T-helper 9 cell (primary cell): Measurements from ENCODE around the gene ADRB1.

Experiments
- DNase-seq: peaks from one replicate; pipeline ENCODE4 v3.0.0-alpha.2; 2020
- total RNA-seq, 2 donors: gene quantifications; one replicate each; lab custom pipeline; 2026; lab: John Stamatoyannopoulos, UW

ADRB1 gene
- 0 reads per million in 2 donors for total RNA-seq

DNA sequence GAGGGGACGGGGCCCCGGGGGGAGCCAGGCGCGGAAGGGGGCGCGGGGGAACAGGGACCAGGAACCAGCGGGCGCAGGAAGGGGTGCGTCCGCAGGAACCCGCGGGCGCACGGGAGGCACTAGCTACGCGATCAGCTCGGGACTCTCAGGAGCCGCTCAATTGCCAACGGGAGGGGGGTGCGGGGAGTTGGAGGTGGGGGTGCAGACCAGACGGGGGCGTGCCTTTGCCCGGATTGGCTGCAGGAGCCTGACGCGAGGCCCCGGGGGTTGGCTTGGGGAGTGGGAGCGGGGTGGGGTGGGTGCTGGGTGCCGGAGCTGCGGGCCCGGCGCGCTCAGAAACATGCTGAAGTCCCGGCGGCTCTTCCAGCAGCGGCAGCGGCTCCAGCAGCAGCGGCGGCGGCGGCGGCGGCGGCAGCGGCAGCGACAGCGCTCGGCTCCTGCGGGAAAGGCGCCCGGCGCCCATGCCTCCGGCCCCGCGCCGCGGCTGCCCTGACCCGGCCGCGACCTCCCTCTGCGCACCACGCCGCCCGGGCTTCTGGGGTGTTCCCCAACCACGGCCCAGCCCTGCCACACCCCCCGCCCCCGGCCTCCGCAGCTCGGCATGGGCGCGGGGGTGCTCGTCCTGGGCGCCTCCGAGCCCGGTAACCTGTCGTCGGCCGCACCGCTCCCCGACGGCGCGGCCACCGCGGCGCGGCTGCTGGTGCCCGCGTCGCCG is at the start of gene ADRB1:
ADRB1 (plus strand) TSS at position 335 of the 715 bp plus-strand sequence; CDS start at position 602, 267 bp downstream.
- no peak for DNase-seq

DNA sequence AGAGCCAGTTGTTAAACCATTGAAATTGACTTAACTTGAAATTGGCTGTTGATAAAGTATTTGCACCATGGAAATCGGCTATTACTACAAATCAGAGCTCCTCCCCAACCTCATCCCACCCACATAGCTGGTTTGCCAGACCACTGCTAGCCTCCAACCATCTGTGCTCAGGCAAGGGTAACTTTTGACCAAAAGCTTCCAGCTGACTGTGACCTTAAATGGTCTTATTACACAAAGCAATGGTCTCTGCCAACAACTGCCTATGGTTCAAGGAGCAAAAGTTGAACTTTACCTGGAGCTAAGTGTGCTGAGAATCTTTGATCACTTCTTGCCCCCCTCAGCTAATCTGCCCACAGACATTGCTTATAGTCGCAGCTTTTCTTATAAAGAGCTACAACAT is 48.5 kb upstream of the ADRB1 start:
- no peak for DNase-seq

DNA sequence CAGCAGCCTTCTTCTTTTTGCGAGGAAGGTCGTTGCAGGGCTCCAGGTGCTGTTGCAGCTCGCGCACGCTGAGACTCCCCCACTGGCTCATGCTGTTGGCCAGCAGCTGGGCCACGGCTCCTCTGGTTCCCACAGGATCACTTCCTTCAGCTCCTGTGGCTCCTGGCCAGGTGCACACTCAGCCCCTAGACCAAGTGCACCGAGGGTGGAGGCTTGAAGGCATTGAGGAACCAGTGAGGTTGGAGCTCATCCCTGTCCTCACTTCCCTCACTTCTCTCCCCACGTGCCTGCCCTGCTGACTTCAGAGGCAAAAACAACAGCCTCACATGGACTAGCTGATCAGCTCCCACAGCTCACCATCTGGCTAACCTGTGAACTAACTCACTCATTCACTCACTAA is 46.2 kb upstream of the ADRB1 start:
- no peak for DNase-seq

DNA sequence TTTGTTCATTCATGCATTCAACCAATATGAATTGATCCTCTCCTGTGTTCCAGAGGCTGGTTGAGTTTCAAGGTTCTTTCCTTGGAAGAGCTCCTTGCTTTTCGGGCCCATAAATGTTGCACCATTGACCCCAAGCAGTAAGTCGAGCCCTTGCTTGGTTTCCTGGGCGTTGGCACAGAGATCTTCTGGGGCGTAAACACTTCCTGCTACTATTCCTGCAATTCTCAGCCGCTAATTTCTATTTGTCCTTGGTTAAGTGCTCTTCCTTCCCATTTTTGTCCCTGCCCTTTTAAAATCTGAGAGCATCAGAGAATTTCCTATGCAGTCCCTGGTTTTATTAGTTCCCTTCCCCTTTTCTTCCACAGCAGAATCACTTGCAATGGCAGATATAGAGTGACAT is 44.1 kb upstream of the ADRB1 start:
- DNase-seq: no peak

DNA sequence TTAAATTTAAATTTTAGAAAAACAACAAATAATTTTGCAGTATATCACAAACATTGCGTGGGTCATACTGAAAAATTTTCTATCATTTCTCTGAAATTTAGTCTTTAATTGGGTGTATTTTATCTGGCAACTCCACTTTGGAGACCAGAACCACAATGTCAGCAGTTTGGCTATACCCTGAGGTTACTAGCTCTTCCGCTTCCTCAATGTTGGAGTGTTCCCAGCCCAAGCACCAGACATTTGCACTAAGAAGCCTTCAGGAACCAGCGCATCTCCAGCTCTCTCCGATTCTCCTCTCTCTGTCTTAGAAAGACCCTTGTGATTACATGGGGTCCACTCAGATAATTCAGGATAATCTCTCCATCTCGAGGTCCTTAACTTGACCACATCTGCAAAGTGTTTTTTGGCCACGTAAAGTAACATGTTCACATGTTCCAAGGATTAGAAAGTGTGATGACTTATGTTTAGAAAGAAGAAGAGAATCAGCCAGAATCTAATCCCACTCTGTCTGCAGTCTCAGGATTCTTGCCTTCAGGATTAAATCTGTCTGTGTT is 43.1 kb upstream of the ADRB1 start:
- no peak for DNase-seq

DNA sequence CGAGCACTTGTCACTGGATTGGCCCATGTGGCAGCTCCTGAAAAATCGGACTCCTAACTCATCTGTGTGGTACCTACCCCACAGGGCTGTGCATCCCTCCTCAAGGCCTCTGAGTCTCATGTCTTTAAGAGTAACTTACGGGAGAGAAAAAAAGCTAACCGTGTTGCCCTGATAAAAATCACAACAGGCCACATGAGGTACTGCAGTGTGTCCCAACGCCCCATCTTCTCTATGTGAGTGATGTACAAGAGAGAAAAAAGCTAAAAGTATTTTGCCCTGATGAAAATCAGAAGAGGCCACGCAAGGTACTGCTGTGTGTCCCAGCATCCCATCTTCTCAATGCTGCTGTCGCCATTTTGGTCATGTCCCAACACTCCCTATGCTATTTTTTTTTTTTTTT is 41.2 kb upstream of the ADRB1 start:
- no peak for DNase-seq

DNA sequence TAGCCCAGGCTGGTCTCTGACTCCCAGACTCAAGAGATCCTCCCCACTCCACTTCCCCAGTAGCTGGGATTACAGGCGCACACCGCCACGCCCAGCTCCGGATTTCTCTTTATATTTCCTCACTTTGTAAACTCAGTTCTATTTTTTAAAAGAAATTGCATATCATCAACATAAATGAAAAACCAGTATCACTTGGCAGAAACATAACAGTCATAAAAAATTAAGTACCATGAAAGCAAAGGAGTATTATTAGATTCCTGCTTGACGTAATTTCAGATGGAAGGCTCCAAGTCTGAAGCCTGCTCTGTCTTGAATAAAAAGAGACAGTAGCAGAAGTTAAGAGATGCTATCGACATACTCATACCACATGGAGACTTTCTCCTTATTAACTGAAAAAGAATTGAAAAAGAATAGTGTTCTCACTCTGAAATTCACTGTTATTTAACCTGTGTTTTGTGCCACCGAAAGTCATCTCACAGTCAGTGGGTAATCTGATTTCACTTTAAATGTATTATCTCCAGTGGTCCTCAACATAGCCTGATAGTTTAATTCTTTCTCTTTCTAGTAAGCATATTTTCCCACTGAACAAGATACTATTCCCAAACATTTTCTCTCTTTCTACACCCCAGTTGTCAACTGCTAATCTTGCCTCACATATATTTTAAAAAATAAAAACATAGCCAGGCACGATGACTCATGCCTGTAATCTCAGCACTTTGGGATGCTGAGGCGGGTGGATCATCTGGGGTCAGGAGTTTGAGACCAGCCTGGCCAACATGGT is 40.3 kb upstream of the ADRB1 start:
- DNase-seq: no peak

DNA sequence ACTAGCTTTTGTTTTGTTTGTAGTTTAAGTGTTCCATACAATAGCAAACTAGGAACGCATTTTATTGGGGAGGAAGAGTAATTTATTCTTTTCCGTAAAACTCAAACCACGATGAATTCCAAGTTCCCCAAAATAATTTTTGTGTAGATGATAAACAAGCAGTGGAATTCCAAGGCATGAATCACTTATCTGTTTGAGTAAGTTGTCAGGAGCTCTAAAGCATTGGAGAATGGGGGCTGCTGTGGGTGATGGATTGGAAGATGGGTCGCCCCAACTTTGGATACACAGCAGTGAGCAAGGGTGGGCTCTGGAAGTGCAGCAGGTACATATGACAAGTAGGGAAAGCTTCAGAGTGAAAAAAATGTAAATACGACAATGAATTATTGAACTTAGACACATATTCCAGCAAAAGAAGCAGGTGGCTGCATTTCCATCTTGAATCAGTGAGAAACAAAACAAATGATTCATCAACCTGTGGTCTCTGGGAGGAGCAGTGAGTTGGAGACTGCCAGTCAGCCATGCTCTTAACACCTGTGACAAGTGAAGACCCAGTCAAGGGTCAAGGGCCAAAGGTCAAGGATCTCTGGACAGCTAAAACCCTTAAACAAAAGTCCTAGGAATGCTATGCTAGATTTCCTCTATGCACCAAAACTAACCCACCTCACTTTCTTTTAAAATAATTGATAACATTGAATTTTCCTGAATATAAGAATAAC is 34.2 kb upstream of the ADRB1 start:
- DNase-seq: no peak

DNA sequence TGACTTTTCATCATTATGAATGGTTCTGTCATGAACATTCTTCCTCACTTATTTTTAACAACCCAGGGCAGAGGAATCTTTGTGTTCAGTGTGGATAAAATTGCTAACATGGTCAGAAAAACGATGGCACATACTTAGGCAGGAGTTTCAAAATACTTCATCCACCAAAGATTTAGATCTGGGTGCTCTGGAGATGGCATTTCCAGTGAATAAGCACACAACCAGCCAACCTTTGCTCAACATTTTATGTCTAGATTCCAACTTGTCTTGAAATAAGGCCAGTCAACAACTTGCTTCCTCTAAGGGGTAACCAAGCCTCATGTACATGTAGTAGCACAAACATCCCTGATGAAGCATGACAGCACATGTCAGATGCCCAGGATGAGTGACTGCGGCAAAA is 33.4 kb upstream of the ADRB1 start:
- DNase-seq: no peak

DNA sequence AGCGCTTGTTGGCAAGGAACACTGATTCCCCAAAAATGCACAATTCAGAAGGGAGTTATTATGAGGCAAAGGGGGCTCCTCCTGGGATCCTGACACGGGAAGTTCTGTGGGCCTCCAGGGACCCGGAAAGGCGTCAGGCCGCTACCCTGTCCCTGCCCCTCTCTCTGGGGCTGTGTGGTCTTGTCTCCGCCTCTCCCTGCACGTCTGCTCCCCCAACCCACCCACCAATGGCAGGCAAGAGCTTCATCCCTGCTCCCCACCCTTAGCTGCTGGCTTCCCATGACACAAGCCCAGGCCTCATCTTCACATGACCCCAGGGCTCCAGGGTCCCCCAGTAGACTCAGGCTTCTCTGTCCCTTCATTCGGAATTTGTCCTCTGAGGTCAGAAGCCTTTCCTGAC is 31.0 kb upstream of the ADRB1 start:
- no peak for DNase-seq

DNA sequence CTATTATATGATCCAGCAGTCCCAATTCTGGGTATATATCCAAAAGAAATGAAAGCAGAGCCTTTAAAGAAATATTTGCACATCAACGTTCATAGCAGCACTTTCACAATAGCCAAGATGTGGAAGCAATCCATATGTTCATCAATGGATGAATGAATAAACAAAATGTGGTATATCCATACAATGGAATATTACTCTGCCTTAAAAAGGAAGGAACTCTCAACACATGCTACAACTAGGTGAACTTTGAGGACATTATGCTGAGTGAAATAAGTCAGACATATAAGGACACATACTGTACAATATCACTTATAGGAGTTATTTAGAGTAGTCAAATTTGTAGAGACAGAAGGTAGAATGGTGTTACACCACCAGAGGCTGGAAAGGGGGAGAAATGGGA is 28.0 kb upstream of the ADRB1 start:
- DNase-seq: no peak

DNA sequence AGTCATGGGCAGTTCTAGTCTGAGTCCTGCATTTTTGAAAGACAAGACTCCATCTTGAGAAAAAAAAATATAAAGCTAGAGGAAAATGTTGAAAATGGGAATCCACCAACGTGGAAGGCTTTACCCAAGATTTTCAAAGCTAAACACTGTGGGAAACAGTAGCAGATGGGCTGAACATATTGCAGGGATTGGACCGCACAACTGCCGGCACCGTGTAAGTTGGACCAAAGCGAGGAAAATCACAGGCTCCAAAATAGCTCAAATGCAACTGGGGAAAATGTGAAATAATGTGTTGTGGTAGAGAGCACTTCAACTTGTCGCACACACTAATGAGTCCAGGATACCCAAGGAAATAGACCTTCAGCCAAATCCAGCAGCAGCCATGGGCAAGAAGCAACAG is 26.4 kb upstream of the ADRB1 start:
- DNase-seq: no peak

DNA sequence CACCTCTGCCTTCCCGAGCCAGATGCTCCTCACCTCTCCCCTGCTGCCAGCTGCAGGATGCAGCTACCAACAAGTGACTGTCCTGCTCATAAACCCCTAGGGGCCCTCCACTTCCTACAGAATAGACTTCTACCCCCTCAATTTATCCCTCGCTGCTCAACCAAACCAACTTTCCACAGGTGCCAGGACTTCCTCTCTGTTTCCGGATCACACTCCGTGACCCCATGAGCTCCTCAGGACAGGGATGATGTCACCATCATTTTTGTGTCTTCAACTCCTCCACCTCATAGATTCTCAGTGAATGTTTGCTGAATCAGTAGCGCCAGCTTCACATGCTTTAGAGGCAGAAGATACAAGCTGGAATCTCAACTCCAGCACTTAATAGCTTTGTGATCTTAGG is 25.8 kb upstream of the ADRB1 start:
- no peak for DNase-seq

DNA sequence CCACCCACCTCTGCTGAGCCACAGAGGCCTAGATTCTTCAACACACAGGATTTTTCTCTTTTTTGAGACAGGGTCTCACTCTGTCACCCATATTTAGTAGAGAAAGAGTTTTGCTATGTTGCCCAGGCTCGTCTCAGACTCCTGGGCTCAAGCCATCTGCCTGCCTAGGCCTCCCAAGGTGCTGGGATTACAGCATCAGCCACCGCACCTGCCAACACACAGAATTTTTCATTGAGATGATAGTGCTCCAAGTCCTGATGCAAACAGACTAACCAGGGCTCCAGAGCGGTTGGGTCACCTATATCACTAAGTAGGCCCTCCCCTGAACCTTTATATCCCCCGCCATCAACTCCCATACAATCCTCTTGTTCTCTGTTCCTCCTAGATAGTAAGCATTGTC is 24.4 kb upstream of the ADRB1 start:
- DNase-seq: no peak

DNA sequence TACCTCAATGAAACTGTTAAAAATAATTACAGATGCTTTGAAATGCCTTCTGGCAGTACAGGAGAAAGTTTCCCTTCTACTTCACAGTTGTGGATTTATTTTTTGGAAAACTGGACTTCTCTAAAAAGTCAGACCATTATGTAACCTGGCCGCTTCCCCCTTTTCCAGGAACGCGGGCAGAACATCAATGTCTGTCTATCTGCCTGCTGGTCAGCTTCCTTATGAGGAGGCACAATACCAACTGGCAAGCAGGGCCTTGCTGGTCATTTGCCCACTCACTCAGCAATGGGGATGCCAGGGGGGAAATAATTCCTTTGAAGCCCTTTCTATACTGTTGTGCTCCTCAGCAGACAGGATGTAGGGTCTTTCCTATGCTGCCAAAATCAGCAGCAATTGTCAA is 22.5 kb upstream of the ADRB1 start:
- no peak for DNase-seq

DNA sequence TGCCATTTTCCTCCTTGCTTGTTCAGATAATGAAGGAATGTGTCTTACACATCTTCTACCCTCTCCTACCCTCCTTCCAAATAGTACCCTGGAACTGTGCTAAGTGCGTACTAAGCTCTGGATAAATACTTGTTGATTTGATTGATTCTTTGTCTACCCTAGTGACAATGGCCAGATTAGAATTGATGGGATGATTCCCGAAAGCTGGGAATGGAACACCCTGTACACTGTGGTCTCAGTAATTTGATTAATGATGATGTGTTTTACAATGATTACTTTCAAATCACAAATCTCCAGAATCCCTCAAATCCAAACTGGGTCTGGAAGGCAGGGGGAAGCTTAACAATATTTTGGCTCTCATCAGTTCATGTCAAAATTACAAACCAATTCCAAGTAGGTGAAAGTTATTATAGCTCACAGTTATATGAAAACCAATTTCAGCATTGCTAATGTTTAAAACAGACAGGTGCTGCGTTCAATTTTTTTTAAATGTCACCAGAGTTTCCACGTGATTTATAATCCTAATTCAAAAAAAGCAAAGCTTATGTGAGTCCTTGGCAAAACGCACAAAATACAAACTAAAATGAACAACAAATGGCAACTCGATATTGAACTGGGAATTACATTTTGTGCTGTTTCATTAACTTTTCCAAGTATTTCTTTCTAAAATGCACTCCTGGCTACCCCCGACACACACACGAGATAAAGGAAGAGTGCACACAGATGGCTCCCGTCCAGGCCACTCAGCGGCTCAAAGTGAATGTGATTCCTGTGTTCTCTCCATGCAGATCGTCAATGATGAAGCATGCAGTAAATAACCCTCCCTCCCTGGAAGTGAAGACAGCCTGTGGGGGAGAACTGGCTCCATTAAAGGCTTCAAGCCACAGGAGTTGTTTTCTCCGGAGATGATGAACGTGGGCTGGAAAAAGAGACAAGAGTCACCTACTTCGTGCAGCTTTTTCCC is 21.7 kb upstream of the ADRB1 start:
- DNase-seq: no peak

DNA sequence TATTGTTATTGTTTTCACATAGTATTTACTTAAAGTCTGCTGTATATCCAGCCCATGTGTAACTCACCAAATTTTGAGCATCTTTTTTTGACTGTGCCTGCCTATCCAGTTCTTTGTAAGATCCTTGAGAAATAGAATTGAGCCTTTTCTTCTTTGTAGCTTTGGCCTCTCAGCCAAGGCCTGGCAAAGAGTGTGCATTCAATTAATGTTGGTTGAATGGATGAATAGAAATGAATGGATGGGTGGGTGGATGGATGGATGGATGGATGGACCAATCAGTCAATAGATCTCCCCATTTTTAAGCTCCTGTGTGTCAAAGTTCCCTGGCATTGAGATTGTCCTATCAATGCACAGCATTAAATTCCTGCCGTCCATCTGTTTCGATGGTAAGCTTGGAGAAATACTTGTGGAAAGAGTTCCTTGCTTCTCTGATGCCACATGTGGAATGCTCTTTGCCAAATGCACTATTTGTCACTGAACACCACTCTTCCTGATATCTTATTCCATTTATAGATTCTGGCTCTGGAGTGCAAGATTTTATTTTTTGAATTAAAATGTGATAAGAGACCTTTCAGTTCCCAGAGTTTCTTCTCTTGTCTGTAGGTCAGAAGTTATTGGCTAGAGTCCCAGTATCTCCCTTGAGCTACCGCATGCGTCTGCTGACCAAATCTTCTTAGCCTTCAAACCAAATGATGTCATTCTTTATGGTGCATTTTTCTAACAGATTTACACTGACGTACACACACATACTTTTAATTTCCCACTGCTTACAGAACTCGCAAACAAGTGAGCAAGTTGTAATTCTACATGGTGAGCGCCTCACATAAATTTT is 20.7 kb upstream of the ADRB1 start:
- DNase-seq: no peak

DNA sequence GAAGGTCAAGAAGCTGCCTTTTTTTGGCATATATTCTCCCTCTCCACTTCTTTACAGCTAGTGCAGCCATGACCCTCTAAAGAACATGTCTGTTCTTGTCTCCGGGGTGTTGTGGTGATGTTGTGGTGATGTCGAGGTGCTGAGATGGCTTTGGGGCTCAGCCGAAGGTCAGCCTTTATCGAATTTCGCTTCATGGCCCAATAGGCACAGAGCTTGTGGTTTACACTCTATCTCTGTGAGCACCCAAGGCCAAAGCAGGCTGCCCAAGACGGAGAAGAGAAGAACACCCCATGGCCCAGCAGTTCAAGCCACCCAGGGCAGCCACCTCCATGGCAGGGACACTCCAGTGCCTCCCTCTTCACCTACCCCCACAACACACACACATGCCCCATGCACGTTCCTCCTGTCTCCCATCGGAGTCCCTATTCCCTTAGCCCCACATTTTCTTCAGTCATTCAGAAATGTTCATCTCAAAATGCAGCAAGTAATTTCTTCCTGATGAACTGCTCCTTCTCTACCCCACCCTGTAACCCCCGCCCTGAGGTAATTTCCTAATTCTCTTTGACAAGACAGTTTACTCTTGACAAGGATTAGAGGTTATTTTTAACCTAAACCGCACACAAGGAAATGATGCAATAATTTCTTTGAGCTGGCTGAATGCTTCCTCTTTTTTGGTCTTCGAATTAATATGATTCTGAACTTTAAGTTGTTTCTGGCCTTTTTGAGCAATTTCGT is 18.6 kb upstream of the ADRB1 start:
- DNase-seq: no peak

DNA sequence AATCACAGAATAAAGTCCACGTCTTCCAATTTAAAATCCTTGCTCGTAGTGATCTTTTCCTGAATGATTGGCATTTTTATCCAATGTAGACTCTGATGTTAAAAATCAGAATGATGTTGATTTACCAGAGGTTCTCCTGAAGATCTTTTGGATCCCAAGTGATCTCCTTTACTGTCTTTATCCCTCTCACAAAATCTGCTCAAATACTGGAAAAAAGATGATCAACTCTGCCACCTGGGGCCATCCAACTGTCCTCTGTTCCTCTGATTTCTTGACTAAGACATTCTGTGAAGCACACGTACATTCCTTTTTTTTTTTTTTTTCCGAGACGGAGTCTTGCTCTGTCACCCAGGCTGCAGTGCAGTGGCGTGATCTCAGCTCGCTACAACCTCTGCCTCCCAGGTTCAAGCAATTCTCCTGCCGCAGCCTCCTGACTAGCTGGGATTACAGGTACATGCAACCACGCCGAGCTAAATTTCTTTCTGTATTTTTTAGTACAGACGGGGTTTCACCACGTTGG is 18.0 kb upstream of the ADRB1 start:
- no peak for DNase-seq
